Muscle of leg (tissue), 11 donors: ENCODE results near the gene FBLN5. TPM values are rescaled to one million over a fixed set of nuclear protein-coding genes. Genes with fewer than 3 reads are reported as not detected.
"Not testable (repeated sequence)": the region's sequence is repeated elsewhere in the genome, so short reads cannot be mapped to it uniquely, and the experiment has no call there.

Source experiments
- DNase-seq: peaks from one replicate; pipeline ENCODE4 v3.0.0; 2013
- H3K27ac ChIP-seq: one replicate; pipeline ENCODE4 v1.5.1; 2013; ENCODE audit warnings: mild to moderate bottlenecking, low read length, control low read depth
- H3K27me3 ChIP-seq: one replicate; pipeline ENCODE4 v1.6.1; 2013; ENCODE audit warnings: low read length; ENCODE audit not compliant: control insufficient read depth, insufficient read depth
- H3K36me3 ChIP-seq: one replicate; pipeline ENCODE4 v1.6.1; 2013; ENCODE audit warnings: low read length; ENCODE audit not compliant: control insufficient read depth, insufficient read depth
- H3K4me1 ChIP-seq: one replicate; pipeline ENCODE4 v1.6.1; 2013; ENCODE audit warnings: low read length; ENCODE audit not compliant: control insufficient read depth, insufficient read depth
- H3K4me3 ChIP-seq: one replicate; pipeline ENCODE4 v1.5.1; 2013; ENCODE audit warnings: low read length, control low read depth
- H3K9me3 ChIP-seq: replicated peaks from 2 replicates; pipeline ENCODE4 v1.6.1; 2013; ENCODE audit warnings: low read depth, low read length; ENCODE audit not compliant: control insufficient read depth
- WGBS: methylation state at CpG from one replicate; pipeline ENCODE4 v1.1.5; 2013; ENCODE audit warnings: missing lambda C conversion rate; ENCODE audit not compliant: insufficient coverage; 5-methylcytosine and 5-hydroxymethylcytosine counted together
- polyA plus RNA-seq, 8 donors: library from polyadenylated mRNA; unstranded; fragments of 120-200 nt; gene quantifications; one replicate each; pipeline versions ENCODE4 v1.2.1 to v1.2.3, GENCODE V29; 2013; ENCODE audit warnings: inconsistent platforms in 1 of 8, low replicate concordance in 1 of 8; ENCODE audit not compliant: insufficient read length in 8 of 8, insufficient read depth in 1 of 8
- total RNA-seq: library from RNA; stranded (reverse); fragments of 120-200 nt; gene quantifications from one replicate; pipeline ENCODE4 v1.2.4, GENCODE V29; 2013

FBLN5 gene
- total and polyA plus RNA-seq, 9 donors = 31.5 to 128 (median 82.8) TPM

DNA sequence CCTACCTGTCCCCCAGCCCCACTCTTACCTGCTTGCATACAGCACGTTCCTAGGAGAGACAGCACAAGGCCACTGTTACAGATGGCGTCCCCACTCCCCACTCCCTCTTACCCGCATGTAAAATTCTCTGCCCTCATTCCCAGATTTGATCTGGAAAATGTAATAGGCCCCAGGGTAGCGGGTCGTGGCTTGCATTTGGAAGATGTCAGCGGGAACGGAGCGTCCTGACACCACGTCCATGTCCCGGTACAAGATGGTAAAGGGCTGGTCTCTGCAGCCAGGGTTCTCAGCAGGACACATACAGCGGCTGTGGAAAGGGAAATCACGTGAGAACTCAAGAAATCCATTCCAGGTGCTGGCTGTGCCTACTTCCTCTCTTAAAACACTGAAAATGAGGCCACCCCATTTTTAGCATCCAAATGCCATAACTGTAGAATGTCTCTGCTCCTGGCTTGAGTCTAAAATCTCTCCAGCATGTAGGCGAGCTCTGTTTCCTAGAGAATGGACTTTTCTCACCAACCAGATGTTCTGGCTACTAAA lies 70.0 kb downstream of the FBLN5 start:
- Histone ChIP-seq H3K4me3 (no peak overlapping the region), H3K9me3 (no peaks in the 10 kb centered on the region), H3K36me3 (peaks cover 43% of the 10 kb centered on the region), H3K4me1 (peaks cover 20% of the 10 kb centered on the region), H3K27me3 (no peaks in the 10 kb centered on the region), H3K27ac (no peak overlapping the region)
- WGBS = 77% methylated on average over 9 of the region's 13 CpGs
- no peak for DNase-seq

DNA sequence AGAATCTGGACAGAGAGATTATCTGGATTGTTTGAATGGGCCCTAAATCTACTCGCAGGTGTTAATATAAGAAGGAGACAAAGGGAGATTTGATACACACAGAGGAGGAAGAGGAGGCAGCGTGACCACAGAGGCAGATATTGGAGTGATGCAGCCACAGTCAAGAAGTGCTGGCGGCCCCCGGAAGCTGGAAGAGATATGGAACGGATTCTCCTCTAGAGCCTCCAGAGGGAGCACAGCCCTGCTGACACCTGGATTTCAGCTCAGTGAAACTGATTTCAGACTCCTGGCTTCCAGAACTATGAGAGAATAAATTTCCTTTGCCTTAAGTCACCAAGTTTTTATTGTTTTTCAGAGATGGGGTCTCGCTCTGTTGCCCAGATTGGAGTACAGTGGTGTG lies 71.0 kb downstream of the FBLN5 start:
- Histone ChIP-seq H3K4me1 (peaks cover 24% of the 10 kb centered on the region), H3K36me3 (peaks cover 42% of the 10 kb centered on the region), H3K27ac (no peak overlapping the region), H3K4me3 (no peak overlapping the region), H3K9me3 (no peaks in the 10 kb centered on the region), H3K27me3 (no peaks in the 10 kb centered on the region)
- WGBS = 100% methylated on average over 1 of the region's 6 CpGs
- DNase-seq = no peak

DNA sequence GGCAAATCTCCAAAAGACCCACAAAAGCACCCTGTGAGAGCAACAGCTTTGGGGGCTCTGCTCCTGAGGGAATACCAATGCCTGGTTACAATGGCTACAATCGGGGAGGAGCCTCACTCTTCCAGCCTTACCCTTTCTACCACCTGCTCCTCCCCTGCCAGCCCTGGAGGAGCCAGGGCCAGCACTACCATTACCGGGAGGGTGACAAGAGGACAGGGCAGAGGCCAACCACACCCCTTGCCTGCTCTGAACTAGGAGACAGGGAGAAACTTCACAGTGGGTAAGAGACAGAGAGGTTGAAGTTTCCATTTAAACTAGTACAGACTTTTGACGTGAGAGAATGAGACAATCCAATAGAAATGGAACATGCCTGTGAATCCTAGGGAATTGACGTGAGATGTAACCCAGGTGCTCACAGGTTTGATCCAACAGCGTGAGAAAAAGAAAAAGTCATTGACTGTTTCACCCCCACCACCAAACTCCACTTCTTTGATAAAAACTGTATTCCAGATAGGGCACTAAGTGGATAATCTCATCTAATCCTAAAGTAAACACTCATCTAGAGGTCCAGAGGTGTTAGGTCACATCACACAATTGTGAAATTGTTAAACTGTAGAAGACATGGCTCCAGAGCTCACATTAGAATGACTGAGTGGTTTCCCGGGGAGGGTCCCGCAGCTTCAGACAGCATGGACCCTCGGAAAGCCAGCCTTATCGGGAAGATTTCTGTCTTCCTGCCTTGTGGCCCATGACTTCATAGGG lies 71.8 kb downstream of the FBLN5 start:
- Histone ChIP-seq H3K4me3 (no peak overlapping the region), H3K27me3 (no peaks in the 10 kb centered on the region), H3K27ac (no peak overlapping the region), H3K36me3 (peaks cover 36% of the 10 kb centered on the region), H3K4me1 (peaks cover 24% of the 10 kb centered on the region), H3K9me3 (no peaks in the 10 kb centered on the region)
- 79% methylated on average over 4 of the region's 9 CpGs for WGBS
- no peak for DNase-seq

DNA sequence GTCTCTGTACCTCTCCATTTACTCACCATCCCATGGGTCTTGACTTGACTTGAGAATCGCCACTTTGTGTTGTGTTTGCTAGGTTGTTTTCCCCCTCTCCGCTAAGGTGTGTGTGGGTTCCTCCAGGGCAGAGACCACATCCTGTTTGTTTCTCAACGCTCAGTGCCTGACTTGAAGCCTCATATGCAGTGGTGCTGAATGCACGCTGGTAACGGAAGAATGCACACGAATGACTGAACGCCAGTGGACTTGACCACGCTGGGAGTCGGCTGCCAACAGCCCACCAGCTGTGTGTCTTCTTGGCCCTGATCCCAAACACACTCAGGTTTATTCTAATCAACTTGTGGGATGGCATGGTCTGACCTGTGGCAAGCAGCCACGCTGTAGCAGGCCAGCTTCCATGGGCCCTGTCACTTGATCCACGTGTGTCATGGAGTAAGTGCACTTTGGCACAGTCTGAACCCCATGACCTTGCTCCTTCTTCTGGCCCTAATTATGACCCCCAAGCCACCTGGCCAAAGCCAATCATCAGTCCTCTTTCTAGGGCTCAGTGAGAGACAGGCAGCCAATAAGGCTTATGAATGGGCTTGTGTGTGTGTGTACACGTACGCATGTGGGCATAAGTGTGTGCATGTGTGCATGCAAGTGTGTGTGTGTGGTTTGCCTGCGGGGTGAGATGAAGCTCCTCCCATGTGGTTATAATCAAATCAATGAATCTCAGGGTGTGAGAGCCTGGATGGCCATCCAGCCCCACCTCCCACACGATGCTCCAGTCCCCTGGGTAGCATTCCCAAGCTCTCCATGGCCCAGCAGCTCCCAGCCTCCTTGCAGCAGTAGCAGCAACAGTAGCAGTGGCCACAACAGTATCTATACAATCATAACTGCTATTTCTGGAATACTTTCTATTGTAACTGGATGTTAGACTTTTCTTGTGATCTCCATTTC lies 73.8 kb downstream of the FBLN5 start:
- Histone ChIP-seq H3K9me3 (no peaks in the 10 kb centered on the region), H3K27ac (no peak overlapping the region), H3K4me1 (peaks cover 24% of the 10 kb centered on the region), H3K36me3 (peaks cover 40% of the 10 kb centered on the region), H3K4me3 (no peak overlapping the region), H3K27me3 (no peaks in the 10 kb centered on the region)
- no peak for DNase-seq
- 74% methylated on average over 9 of the region's 15 CpGs for WGBS

DNA sequence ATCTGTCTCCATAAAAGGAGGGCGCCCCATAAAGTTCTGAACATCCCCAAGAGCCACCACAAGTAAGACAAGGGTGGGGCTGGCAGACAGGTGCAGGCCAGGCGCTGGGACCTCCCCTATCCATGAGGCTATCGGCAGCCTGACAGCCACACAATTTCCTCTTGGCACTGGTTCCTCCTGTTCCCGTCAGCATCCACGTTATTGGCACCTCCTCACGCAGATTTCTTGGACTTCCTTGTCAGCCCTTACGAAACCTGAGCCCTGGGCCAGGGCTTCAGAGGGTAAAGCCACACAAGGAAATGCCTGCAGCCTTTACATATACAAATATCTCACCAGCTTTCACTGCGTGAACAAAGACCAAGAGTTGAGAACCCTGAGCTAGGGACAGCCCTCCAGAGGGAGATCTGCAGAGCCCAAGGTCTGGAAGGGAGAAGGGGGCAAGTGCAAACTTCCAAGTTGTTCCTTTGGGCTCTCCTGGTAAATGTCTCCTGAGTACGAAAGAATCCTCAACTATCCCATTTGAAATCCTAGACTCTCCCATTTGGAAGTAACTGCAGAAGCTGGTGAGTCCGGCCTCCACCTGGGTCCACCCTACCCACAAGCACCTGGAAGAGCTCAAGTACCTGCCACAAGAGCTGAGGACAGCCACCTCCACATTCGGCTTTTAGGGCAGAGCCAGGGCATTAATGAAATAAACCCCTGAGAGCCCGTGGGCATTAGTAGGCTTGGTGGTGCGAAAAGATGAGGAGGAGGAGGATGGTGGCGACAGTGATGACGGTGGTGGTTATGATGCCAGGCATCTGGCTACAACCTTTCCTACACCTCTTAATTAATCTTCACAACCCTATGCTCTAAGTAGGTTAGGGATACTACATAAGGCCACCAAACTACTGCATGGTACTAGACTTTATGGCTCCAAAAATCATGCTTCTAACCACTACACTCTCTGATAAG lies 74.7 kb downstream of the FBLN5 start:
- H3K27ac ChIP-seq = no peak overlapping the region
- H3K4me3 ChIP-seq = no peak overlapping the region

DNA sequence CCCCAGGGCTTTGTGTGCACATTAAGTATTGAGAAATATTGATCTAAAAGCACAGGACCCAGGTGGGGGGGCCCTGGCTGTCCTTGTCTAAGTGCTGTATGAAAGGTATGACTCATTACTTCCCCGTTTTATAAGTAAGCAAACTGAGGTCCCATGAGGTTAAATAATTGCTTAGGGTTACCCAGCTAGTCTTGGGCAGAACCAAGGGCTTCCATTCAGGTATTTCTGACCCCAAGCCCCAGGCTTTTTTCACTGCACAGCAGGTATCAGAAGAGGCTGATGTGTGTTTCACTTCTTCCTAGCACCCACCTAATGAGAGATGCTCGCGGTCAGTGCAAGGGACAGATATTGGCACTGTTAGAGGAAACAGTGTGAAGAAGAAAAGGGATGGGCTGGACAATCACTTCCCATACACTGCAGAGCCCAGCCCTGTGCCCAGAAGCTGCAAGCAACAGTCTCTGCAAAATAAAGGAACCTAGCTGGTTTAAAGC lies 75.4 kb downstream of the FBLN5 start:
- no CpG with 5 or more reads among the region's 3 CpGs for WGBS
- H3K4me1 ChIP-seq = peaks cover 24% of the 10 kb centered on the region
- H3K27me3 ChIP-seq = no peaks in the 10 kb centered on the region
- H3K27ac ChIP-seq = no peak overlapping the region
- H3K9me3 ChIP-seq = no peaks in the 10 kb centered on the region
- peaks cover 47% of the 10 kb centered on the region for H3K36me3 ChIP-seq
- H3K4me3 ChIP-seq = no peak overlapping the region
- DNase-seq = no peak

More for the DNA sequence above, 74.7 kb downstream of the FBLN5 start:
- H3K4me1 ChIP-seq = peaks cover 24% of the 10 kb centered on the region
- peaks cover 49% of the 10 kb centered on the region for H3K36me3 ChIP-seq
- no peaks in the 10 kb centered on the region for H3K27me3 ChIP-seq
- DNase-seq = peak; percentile 75
- WGBS = 49% methylated on average over 7 of the region's 15 CpGs
- H3K9me3 ChIP-seq = no peaks in the 10 kb centered on the region

DNA sequence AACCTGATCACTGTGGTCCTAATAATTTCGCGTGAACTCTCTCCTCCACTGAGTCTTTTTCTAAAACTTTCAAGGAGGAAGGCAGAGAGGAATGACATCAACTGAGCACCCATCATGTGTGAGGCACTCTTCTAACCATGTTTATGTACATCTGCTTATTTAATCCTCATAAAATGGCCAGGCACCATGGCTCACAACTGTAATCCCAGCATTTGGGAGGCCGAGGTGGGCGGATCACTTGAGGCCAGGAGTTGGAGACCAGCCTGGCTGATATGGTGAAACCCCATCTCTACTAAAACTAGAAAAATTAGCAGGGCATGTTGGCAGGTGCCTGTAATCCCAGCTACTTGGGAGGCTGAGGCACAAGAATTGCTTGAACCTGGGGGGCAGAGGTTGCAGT lies 76.1 kb downstream of the FBLN5 start:
- H3K27ac ChIP-seq = not testable (repeated sequence)
- WGBS = no CpG with 5 or more reads among the region's 4 CpGs

DNA sequence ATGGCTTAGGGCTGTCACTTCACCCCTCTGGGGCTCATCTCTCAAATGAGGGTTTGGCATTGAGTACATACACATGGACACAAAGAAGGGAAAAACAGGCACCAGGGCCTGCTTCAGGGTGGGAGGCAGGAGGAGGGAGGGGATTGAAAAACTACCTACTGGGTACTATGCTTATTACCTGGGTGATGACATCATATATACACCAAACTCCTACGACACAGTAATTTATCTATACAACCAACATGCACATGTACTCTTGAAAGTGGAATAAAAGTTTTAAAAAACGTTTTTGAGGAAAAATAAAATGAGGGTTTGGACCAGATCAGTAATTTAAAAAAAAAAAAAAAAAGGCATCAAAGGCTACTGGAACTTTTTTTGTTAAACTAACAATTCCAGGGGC lies 76.6 kb downstream of the FBLN5 start:
- WGBS = no CpG with 5 or more reads among the region's 2 CpGs
- peaks cover 40% of the 10 kb centered on the region for H3K36me3 ChIP-seq
- H3K4me3 ChIP-seq = no peak overlapping the region
- H3K4me1 ChIP-seq = peaks cover 24% of the 10 kb centered on the region
- no peaks in the 10 kb centered on the region for H3K9me3 ChIP-seq
- H3K27me3 ChIP-seq = no peaks in the 10 kb centered on the region
- no peak overlapping the region for H3K27ac ChIP-seq
- DNase-seq = no peak

More for the DNA sequence above, 76.1 kb downstream of the FBLN5 start:
- not testable (repeated sequence) for DNase-seq, H3K4me3 ChIP-seq, H3K9me3 ChIP-seq, H3K27me3 ChIP-seq
- peaks cover 24% of the 10 kb centered on the region for H3K4me1 ChIP-seq
- H3K36me3 ChIP-seq = peaks cover 43% of the 10 kb centered on the region

DNA sequence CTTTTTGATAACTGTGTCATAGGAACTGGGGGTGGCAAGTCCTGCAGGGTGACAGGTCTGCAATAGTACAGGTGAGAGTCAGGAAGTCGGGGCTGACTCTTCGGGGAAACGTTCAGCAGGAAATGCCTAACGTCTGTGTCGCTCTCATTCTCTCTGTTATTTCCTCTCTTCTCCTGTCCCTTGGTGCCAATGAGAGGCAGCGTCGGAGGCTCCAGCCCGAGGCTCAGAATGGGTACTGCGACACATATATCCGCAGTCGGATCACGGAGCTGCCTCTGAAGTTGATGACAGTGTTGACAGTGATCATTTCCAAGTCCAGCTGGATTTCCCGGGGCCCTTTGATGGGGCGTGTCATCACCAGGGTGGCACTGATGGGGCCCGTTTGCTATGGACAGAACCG lies 77.5 kb downstream of the FBLN5 start:
- H3K36me3 ChIP-seq = peaks cover 33% of the 10 kb centered on the region
- H3K27ac ChIP-seq = no peak overlapping the region

More for the DNA sequence above, 77.5 kb downstream of the FBLN5 start:
- Histone ChIP-seq H3K4me1 (peaks cover 24% of the 10 kb centered on the region), H3K27me3 (no peaks in the 10 kb centered on the region), H3K9me3 (no peaks in the 10 kb centered on the region), H3K4me3 (no peak overlapping the region)
- DNase-seq = no peak
- WGBS = 59% methylated on average over 16 of the region's 16 CpGs
